ENCODE results near the gene MAGI1. TPM values are rescaled to one million over a fixed set of nuclear protein-coding genes. Genes with fewer than 3 reads are reported as not detected.

The MAGI1 gene
- total RNA-seq, 4 donors from 2014 or later, result 7.6 to 42.9 (median 37.0) TPM

DNA sequence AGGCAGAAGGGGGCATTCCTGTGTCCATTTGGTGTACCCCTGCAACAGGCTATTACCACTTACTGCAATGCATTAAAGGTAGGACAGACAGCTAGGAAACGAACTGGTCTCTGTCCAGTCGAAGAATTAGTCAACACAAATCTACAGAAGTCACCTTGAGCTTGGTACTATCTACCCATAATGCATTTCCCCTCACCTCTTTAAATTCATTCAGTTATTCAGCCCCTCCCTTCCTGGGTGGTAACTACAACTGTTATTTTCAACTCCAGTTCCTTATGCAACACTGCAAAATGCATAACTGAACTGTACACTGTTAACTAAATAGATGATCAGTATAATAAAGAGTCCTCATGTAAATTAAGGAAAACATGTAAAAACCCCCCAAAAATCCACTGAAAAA is 77.6 kb downstream of the MAGI1 start:
- no peaks in the 10 kb centered on the region for H3K4me1 ChIP-seq
- DNase-seq, result no peak
- TF ChIP-seq POLR2A (IDR thresholded peaks at IDR 0.05), result no peak
- TF ChIP-seq, protein P1, sequence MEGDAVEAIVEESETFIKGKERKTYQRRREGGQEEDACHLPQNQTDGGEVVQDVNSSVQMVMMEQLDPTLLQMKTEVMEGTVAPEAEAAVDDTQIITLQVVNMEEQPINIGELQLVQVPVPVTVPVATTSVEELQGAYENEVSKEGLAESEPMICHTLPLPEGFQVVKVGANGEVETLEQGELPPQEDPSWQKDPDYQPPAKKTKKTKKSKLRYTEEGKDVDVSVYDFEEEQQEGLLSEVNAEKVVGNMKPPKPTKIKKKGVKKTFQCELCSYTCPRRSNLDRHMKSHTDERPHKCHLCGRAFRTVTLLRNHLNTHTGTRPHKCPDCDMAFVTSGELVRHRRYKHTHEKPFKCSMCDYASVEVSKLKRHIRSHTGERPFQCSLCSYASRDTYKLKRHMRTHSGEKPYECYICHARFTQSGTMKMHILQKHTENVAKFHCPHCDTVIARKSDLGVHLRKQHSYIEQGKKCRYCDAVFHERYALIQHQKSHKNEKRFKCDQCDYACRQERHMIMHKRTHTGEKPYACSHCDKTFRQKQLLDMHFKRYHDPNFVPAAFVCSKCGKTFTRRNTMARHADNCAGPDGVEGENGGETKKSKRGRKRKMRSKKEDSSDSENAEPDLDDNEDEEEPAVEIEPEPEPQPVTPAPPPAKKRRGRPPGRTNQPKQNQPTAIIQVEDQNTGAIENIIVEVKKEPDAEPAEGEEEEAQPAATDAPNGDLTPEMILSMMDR (IDR thresholded peaks at IDR 0.05), result no peak
- H3K27me3 ChIP-seq, result no peaks in the 10 kb centered on the region
- intact Hi-C loops (cut with DNase I; ENCODE audit: low total_unique reads), result no loop called here
- no peak overlapping the region for H3K27ac ChIP-seq
- no peaks in the 10 kb centered on the region for H3K36me3 ChIP-seq
- H3K4me3 ChIP-seq, result no peak overlapping the region
- no peaks in the 10 kb centered on the region for H3K9me3 ChIP-seq

DNA sequence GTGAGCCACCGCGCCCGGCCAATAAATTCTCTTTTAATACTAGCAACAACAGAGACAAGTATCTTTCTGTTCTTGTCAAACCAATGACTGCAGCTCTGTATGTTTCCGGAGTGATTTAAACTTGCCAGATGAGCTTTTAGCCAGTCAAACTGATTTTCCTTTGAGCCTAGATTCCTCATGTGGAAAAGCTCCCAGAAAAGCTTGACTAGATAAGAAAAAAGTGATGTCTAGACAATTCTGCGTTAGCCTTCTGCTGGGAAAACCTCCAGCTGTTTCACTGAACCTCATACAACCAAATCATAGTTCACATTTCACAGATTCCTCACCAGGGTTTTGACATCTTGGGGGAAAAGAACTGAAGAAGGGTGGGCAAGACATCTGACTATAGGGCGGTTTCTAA is 78.6 kb downstream of the MAGI1 start:
- Histone ChIP-seq H3K36me3 (no peaks in the 10 kb centered on the region), H3K27ac (no peak overlapping the region), H3K4me3 (no peak overlapping the region), H3K9me3 (no peaks in the 10 kb centered on the region), H3K4me1 (no peaks in the 10 kb centered on the region), H3K27me3 (no peaks in the 10 kb centered on the region)
- intact Hi-C loops (cut with DNase I; ENCODE audit: low total_unique reads), result no loop called here
- DNase-seq, result no peak
- TF ChIP-seq POLR2A (IDR thresholded peaks at IDR 0.05), result no peak

- Histone ChIP-seq H3K36me3 (no peaks in the 10 kb centered on the region), H3K27me3 (no peaks in the 10 kb centered on the region), H3K9me3 (no peaks in the 10 kb centered on the region), H3K27ac (no peak overlapping the region), H3K4me3 (no peak overlapping the region), H3K4me1 (no peaks in the 10 kb centered on the region)
- TF ChIP-seq, protein P1 (IDR thresholded peaks at IDR 0.05), result no peak
- no peak for TF ChIP-seq POLR2A (IDR thresholded peaks at IDR 0.05)
- no peak for DNase-seq
- intact Hi-C loops (cut with DNase I; ENCODE audit: low total_unique reads), result no loop called here
These were observed 80.5 kb downstream of the MAGI1 start for GRCh38 chr3:65958216-65958615.

- intact Hi-C loops (cut with DNase I; ENCODE audit: low total_unique reads), result no loop called here
- H3K4me1 ChIP-seq, result no peaks in the 10 kb centered on the region
- no peaks in the 10 kb centered on the region for H3K9me3 ChIP-seq
- no peaks in the 10 kb centered on the region for H3K27me3 ChIP-seq
- peak overlapping the region in 1 of 2 donors; percentile 31 for H3K27ac ChIP-seq
- DNase-seq, result no peak
- TF ChIP-seq, protein P1 (IDR thresholded peaks at IDR 0.05), result no peak
- no peak for TF ChIP-seq POLR2A (IDR thresholded peaks at IDR 0.05)
- H3K36me3 ChIP-seq, result peaks cover 0 to 4% of the 10 kb centered on the region in 2 donors
- no peak overlapping the region for H3K4me3 ChIP-seq
These were observed 82.8 kb downstream of the MAGI1 start for GRCh38 chr3:65955792-65956477.

GRCh38 chr3:65953881-65954733 is 84.6 kb downstream of the MAGI1 start:
- Histone ChIP-seq H3K27ac (peak overlapping the region; percentile 15 to 58), H3K27me3 (no peaks in the 10 kb centered on the region), H3K9me3 (no peaks in the 10 kb centered on the region), H3K36me3 (peaks cover 0 to 4% of the 10 kb centered on the region in 2 donors), H3K4me3 (no peak overlapping the region), H3K4me1 (no peaks in the 10 kb centered on the region)
- TF ChIP-seq, protein P1 (IDR thresholded peaks at IDR 0.05), result no peak
- TF ChIP-seq POLR2A (IDR thresholded peaks at IDR 0.05), result no peak
- no peak for DNase-seq
- intact Hi-C loops (cut with DNase I; ENCODE audit: low total_unique reads), result no loop called here

Measured in uterus (tissue), 4 donors.